Endothelial cell (in vitro differentiated cells): Measurements from ENCODE around the gene FERMT3. TPM values are rescaled to one million over a fixed set of nuclear protein-coding genes. Genes with fewer than 3 reads are reported as not detected.

Source experiments
- DNase-seq: peaks from one replicate; pipeline ENCODE4 v3.0.0; 2021; ENCODE audit warnings: low spot score
- H3K27ac Mint-ChIP-seq: one replicate; pipeline ENCODE4 v1.8.0; 2021; ENCODE audit warnings: mixed read lengths, inconsistent platforms; ENCODE audit not compliant: unreplicated experiment
- H3K27me3 Mint-ChIP-seq: one replicate; pipeline ENCODE4 v1.8.0; 2021; ENCODE audit warnings: mild to moderate bottlenecking, moderate library complexity, mixed read lengths, inconsistent platforms; ENCODE audit not compliant: unreplicated experiment
- H3K36me3 Mint-ChIP-seq: one replicate; pipeline ENCODE4 v1.8.0; 2021; ENCODE audit warnings: mild to moderate bottlenecking, low read depth, mixed read lengths, inconsistent platforms; ENCODE audit not compliant: unreplicated experiment
- H3K4me1 Mint-ChIP-seq: one replicate; pipeline ENCODE4 v1.8.0; 2021; ENCODE audit warnings: mild to moderate bottlenecking, mixed read lengths, inconsistent platforms; ENCODE audit not compliant: unreplicated experiment
- H3K4me3 Mint-ChIP-seq: one replicate; pipeline ENCODE4 v1.8.0; 2021; ENCODE audit warnings: mild to moderate bottlenecking, mixed read lengths, inconsistent platforms; ENCODE audit not compliant: unreplicated experiment
- H3K9me3 Mint-ChIP-seq: one replicate; pipeline ENCODE4 v1.8.0; 2021; ENCODE audit warnings: mixed read lengths, inconsistent platforms; ENCODE audit not compliant: unreplicated experiment
- total RNA-seq: library from RNA; stranded (reverse); fragmentation: NEBNext Ultra II Directional; extraction: Animal tissue kit (Norgen Biotek cat#: 25700); gene quantifications from one replicate; pipeline ENCODE4 v1.2.1, GENCODE V29; 2021; ENCODE audit not compliant: unreplicated experiment
- TF ChIP-seq, protein P1 (sequence below): fragments of 200-600 bp; sonication (generic); IDR thresholded peaks from one replicate; pipeline ENCODE4 v1.5.0; 2021; ENCODE audit warnings: antibody characterized with exemption; ENCODE audit not compliant: unreplicated experiment

Gene FERMT3
- total RNA-seq, 1 donor from 2014 or later: 6.2 TPM

DNA sequence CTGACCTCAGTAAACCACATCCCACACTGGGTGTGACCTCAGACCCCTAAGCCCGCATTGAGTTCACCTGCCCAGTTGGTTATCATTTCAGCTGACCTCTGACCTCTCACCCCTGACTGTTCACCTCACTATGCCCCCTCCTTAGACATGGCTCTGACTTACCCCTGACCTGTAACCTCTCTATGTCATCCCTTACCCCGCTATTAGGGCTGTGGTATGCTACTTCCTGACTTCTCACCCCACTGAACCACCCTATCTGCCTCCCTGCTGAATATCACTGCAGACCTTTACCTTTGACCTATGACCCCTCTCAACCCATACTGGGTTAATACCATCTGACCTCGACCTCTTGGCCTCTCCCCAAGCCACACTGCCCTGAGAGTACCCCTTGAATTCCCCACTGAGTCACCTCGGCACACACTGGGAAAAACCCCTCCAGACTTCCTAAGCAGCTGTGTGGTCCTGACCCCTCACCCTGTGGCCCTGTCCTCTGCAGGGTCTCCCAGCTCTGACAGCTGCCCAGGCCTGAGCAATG lies 53.1 kb downstream of the FERMT3 start:
- TF ChIP-seq, protein P1, sequence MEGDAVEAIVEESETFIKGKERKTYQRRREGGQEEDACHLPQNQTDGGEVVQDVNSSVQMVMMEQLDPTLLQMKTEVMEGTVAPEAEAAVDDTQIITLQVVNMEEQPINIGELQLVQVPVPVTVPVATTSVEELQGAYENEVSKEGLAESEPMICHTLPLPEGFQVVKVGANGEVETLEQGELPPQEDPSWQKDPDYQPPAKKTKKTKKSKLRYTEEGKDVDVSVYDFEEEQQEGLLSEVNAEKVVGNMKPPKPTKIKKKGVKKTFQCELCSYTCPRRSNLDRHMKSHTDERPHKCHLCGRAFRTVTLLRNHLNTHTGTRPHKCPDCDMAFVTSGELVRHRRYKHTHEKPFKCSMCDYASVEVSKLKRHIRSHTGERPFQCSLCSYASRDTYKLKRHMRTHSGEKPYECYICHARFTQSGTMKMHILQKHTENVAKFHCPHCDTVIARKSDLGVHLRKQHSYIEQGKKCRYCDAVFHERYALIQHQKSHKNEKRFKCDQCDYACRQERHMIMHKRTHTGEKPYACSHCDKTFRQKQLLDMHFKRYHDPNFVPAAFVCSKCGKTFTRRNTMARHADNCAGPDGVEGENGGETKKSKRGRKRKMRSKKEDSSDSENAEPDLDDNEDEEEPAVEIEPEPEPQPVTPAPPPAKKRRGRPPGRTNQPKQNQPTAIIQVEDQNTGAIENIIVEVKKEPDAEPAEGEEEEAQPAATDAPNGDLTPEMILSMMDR: no peak
- peaks cover 4% of the 10 kb centered on the region for H3K4me1 Mint-ChIP-seq
- H3K9me3 Mint-ChIP-seq: no peaks in the 10 kb centered on the region
- no peak for DNase-seq
- peaks cover 20% of the 10 kb centered on the region for H3K36me3 Mint-ChIP-seq
- H3K4me3 Mint-ChIP-seq: peak overlapping the region; percentile 71
- peaks cover 13% of the 10 kb centered on the region for H3K27me3 Mint-ChIP-seq
- no peak overlapping the region for H3K27ac Mint-ChIP-seq

DNA sequence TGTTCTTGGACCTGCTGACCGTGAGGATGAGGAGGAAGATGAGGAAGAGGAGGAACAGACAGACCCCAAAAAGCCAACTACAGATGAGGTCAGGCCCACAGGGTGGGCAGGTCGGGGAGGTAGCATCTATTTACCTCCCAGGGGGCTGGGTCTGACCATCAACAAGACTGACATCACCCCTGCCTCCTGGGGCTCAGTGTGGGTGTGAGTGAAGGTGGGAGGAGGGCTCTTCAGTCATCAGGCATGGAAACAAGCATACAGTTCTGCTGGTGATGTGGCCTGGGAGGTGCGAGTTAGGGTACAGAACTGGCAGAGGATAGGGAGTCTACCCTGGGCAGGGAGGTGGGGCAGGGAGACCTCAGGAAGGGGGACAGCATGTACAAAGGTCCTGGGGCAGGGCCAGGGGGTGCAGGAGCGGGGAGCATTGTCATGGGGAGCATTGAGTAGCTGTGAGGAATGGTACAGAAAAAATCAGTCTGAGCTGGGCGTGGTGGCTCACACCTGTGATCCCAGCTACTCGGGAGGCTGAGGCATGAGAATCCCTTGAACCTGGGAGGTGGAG lies 53.7 kb downstream of the FERMT3 start:
- H3K27ac Mint-ChIP-seq: no peak overlapping the region
- peaks cover 13% of the 10 kb centered on the region for H3K27me3 Mint-ChIP-seq
- H3K9me3 Mint-ChIP-seq: no peaks in the 10 kb centered on the region
- TF ChIP-seq, protein P1: no peak
- H3K36me3 Mint-ChIP-seq: peaks cover 18% of the 10 kb centered on the region
- H3K4me3 Mint-ChIP-seq: peak overlapping the region; percentile 71
- peaks cover 4% of the 10 kb centered on the region for H3K4me1 Mint-ChIP-seq
- no peak for DNase-seq

DNA sequence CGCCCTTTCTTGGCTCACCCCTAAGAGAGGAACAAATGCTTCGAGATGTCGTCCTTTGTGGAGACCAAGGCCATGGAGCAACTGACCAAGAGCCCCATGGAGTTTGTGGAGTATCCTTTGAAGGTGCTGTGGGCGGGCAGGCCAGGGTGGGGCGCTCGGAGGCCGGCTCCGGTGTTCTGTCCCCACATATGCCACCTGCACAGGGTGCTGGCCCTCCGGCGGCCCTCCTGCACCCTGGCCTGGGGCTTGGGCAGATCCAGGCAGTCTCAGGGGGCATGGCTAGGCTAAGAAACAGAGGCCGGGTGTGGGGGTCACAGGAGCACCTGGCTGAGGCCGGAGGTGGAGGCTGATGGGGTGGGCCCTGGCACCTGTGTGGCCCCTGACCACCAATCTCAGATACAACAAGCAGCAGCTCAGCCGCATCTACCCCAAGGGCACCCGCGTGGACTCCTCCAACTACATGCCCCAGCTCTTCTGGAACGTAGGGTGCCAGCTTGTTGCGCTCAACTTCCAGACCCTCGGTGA lies 55.1 kb downstream of the FERMT3 start:
- H3K36me3 Mint-ChIP-seq: peaks cover 23% of the 10 kb centered on the region
- H3K9me3 Mint-ChIP-seq: no peaks in the 10 kb centered on the region
- no peak overlapping the region for H3K27ac Mint-ChIP-seq
- peaks cover 4% of the 10 kb centered on the region for H3K4me1 Mint-ChIP-seq
- H3K4me3 Mint-ChIP-seq: no peak overlapping the region
- H3K27me3 Mint-ChIP-seq: peaks cover 16% of the 10 kb centered on the region
- DNase-seq: no peak
- TF ChIP-seq, protein P1: no peak

DNA sequence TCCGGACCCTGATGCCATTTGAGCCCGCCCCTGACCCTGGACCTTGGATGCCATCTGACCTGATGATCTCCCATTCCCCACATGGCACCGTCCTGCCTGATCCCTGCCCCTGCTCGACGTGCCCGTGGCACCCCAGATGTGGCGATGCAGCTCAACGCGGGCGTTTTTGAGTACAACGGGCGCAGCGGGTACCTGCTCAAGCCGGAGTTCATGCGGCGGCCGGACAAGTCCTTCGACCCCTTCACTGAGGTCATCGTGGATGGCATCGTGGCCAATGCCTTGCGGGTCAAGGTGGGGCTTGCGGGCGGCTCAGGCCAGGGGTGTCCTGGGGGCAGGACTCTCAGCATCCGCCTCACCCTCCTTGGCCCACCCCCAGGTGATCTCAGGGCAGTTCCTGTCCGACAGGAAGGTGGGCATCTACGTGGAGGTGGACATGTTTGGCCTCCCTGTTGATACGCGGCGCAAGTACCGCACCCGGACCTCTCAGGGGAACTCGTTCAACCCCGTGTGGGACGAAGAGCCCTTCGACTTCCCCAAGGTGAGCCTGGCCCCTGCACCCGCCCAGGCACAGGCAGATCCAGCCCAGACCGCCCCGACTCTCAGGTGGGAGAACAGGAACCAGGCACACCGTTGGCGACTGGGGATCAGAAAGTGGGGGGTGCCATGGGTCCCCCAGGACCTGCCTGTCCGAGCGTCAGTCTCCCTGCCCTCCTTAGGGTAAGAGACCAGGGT lies 55.9 kb downstream of the FERMT3 start:
- H3K9me3 Mint-ChIP-seq: no peaks in the 10 kb centered on the region
- peaks cover 23% of the 10 kb centered on the region for H3K36me3 Mint-ChIP-seq
- no peak for DNase-seq
- TF ChIP-seq, protein P1: no peak
- H3K4me1 Mint-ChIP-seq: peaks cover 4% of the 10 kb centered on the region
- H3K27ac Mint-ChIP-seq: no peak overlapping the region
- H3K27me3 Mint-ChIP-seq: peaks cover 16% of the 10 kb centered on the region
- no peak overlapping the region for H3K4me3 Mint-ChIP-seq
